A673 (cell line): Measurements from ENCODE around the gene TBC1D5. TPM values are rescaled to one million over a fixed set of nuclear protein-coding genes. Genes with fewer than 3 reads are reported as not detected.

Experiments used
- BruUV-seq: library from RNA; stranded (reverse); fragments of 400-500 nt; replicated peaks from 2 replicates; lab custom pipeline; 2021; lab: Mats Ljungman, UMichigan
- CTCF ChIA-PET: fragments of 300-600 bp; sonication (Branson Sonifier 250); formaldehyde crosslinking; loops from one replicate; lab custom pipeline; 2022; ENCODE audit warnings: antibody characterized with exemption; lab: Charles Lee
- POLR2A ChIA-PET: fragments of 300-600 bp; sonication (Branson Sonifier 250); formaldehyde crosslinking; loops from one replicate; lab custom pipeline; 2022; ENCODE audit warnings: antibody characterized with exemption; ENCODE audit not compliant: low non-redundant PET; lab: Charles Lee
- DNase-seq: peaks from one replicate; pipeline ENCODE4 v3.0.0-alpha.2; 2015; ENCODE audit warnings: low spot score
- H3K27ac ChIP-seq: fragments of 200-600 bp; sonication (generic); 2 replicates; pipeline ENCODE4 v1.5.1; 2016; ENCODE audit warnings: mixed run types, low read depth, mild to moderate bottlenecking, mixed read lengths, antibody characterized with exemption, low read length; ENCODE audit not compliant: poor library complexity, severe bottlenecking
- H3K27me3 ChIP-seq: fragments of 200-600 bp; sonication (generic); replicated peaks from 2 replicates; pipeline ENCODE4 v1.6.1; 2017; ENCODE audit warnings: mixed run types, low read depth, mild to moderate bottlenecking, mixed read lengths, antibody characterized with exemption, low read length; ENCODE audit not compliant: insufficient read depth, poor library complexity
- H3K36me3 ChIP-seq: fragments of 200-600 bp; sonication (generic); 2 replicates; pipeline ENCODE4 v1.6.1; 2016; ENCODE audit warnings: mixed run types, mild to moderate bottlenecking, mixed read lengths, antibody characterized with exemption, low read length; ENCODE audit not compliant: insufficient read depth, poor library complexity, severe bottlenecking
- H3K4me1 ChIP-seq: fragments of 200-600 bp; sonication (generic); 2 replicates; pipeline ENCODE4 v1.6.1; 2017; ENCODE audit warnings: mixed run types, mild to moderate bottlenecking, mixed read lengths, antibody characterized with exemption, low read length; ENCODE audit not compliant: insufficient read depth, poor library complexity, severe bottlenecking
- H3K4me3 ChIP-seq: fragments of 200-600 bp; sonication (generic); 2 replicates; pipeline ENCODE4 v1.5.1; 2016; ENCODE audit warnings: low read depth, mixed run types, mild to moderate bottlenecking, mixed read lengths, low read length; ENCODE audit not compliant: poor library complexity, severe bottlenecking
- H3K9me3 ChIP-seq: fragments of 200-600 bp; sonication (generic); 2 replicates; pipeline ENCODE4 v1.6.1; 2016; ENCODE audit warnings: mixed run types, low read depth, mild to moderate bottlenecking, mixed read lengths, antibody characterized with exemption, low read length; ENCODE audit not compliant: poor library complexity, severe bottlenecking
- EZH2 ChIP-seq: fragments of 200-600 bp; sonication (generic); IDR thresholded peaks from 2 replicates; pipeline ENCODE4 v1.6.1; 2017; ENCODE audit warnings: borderline replicate concordance, low read depth, mild to moderate bottlenecking, mixed read lengths, antibody characterized with exemption, low read length; ENCODE audit not compliant: poor library complexity, severe bottlenecking
- intact Hi-C: fragments of 100-400 bp; cut with micrococcal nuclease; formaldehyde crosslinking; loops from one replicate; pipeline ENCODE4 v1.10.0; 2022; ENCODE audit not compliant: unreplicated experiment
- total RNA-seq: library from RNA; stranded (reverse); gene quantifications from 2 replicates; pipeline ENCODE4 v1.2.3, GENCODE V29; 2021
- TF ChIP-seq, protein P1 (sequence below): fragments of 300-800, 200-600 bp; sonication (generic); conservative IDR thresholded peaks from 2 replicates; pipeline ENCODE4 v1.5.1; 2017; ENCODE audit warnings: low read depth, mild to moderate bottlenecking, antibody characterized with exemption, low read length, moderate library complexity, mixed read lengths

The TBC1D5 gene
- total RNA-seq, 1 experiment from 2014 or later: 40.7 TPM

DNA sequence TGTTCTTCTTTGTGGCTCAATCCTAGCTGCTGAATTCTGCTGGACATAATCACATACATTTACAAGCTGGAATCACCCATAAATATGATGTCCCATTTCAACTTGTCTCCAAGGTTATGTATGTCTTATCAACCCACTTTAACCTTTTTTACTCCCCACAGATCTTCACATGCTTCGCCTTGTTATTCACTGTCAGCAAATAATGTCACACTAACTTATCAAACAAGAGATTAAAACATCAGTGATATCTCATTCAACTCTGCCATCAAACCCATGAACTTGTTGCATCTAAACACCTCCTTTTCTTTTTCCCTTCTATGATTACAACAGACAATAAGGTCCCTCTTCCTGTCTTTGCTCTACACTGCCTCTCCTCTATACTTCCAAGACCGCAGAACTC, 240.7 kb downstream of the TBC1D5 start:
- Histone ChIP-seq H3K4me3 (no peak overlapping the region), H3K9me3 (no peaks in the 10 kb centered on the region), H3K27me3 (no peaks in the 10 kb centered on the region), H3K36me3 (no peaks in the 10 kb centered on the region), H3K4me1 (no peaks in the 10 kb centered on the region), H3K27ac (no peak overlapping the region)
- intact Hi-C loops: no loop called here
- DNase-seq: no peak
- TF ChIP-seq, protein P1, sequence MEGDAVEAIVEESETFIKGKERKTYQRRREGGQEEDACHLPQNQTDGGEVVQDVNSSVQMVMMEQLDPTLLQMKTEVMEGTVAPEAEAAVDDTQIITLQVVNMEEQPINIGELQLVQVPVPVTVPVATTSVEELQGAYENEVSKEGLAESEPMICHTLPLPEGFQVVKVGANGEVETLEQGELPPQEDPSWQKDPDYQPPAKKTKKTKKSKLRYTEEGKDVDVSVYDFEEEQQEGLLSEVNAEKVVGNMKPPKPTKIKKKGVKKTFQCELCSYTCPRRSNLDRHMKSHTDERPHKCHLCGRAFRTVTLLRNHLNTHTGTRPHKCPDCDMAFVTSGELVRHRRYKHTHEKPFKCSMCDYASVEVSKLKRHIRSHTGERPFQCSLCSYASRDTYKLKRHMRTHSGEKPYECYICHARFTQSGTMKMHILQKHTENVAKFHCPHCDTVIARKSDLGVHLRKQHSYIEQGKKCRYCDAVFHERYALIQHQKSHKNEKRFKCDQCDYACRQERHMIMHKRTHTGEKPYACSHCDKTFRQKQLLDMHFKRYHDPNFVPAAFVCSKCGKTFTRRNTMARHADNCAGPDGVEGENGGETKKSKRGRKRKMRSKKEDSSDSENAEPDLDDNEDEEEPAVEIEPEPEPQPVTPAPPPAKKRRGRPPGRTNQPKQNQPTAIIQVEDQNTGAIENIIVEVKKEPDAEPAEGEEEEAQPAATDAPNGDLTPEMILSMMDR: no peak
- TF ChIP-seq EZH2: no peak
- ChIA-PET CTCF (no interaction called here), POLR2A (no interaction called here)
- BruUV-seq: no TSS peak

DNA sequence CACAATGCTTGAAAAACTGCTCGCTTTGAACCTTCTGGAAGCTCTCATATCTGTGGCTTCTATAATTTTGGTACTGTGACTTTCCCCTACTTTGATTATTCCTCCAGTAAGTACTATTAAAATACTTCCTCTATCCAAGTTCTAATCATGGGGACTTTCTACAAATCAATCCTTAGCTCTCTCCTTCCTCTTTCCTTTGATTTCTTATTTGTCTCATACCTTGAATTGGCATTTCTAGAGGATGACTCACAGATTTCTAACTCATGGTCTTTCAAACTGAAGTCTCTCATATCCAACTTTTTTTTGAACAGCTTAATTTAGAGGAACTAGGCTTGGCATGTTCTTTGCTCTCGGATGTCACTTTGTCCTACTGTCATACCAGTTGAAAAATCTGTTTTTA, 241.8 kb downstream of the TBC1D5 start:
- no TSS peak for BruUV-seq
- Histone ChIP-seq H3K4me1 (no peaks in the 10 kb centered on the region), H3K27ac (no peak overlapping the region), H3K9me3 (no peaks in the 10 kb centered on the region), H3K4me3 (no peak overlapping the region), H3K27me3 (no peaks in the 10 kb centered on the region), H3K36me3 (no peaks in the 10 kb centered on the region)
- intact Hi-C loops: no loop called here
- TF ChIP-seq, protein P1: no peak
- TF ChIP-seq EZH2: no peak
- CTCF ChIA-PET: interaction anchor here (0.6 kb wide), 1 partner anchor 340 kb away, joined by 3 read pairs; no protein-coding TSS in a partner anchor
- POLR2A ChIA-PET: no interaction called here
- DNase-seq: no peak

DNA sequence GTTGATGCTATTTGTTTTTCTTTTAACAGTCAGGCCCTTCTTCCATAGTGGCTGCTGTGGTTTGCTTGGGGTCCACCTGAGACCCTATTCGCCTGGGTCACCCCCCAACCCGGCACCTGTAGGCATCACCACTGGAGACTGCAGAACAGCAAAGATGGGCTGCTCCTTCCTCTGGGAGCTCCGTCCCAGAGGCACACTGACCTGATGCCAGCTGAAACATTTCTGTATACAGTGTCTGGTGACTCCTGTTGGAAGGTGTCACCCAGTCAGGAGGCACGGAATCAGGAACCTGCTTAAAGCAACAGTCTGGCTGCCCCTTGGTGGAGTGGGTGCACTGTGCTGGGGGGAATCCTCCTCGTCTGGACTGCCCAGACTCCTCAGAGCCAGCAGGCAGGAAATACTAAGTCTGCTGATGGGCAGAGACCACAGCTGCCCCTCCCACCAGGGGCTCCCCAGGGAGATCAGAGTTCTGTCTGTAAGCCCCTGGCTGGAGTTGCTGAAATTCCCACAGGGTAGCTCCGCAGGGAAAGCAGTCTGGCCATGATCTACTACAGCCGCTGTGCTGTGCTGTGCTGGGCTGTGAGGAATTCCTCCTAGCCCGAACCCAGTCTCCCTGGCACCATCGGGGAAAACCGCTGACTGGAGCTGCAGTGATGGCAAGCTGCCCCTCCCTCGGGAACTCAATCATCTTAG, 248.2 kb downstream of the TBC1D5 start:
- H3K4me3 ChIP-seq: peak overlapping the region; percentile 33
- no peaks in the 10 kb centered on the region for H3K27me3 ChIP-seq
- ChIA-PET CTCF (no interaction called here), POLR2A (interaction anchor here (0.6 kb wide), 1 partner anchor 1236 kb away, joined by 3 read pairs; no protein-coding TSS in a partner anchor)
- BruUV-seq: no TSS peak
- TF ChIP-seq, protein P1: no peak
- no peak for TF ChIP-seq EZH2
- H3K27ac ChIP-seq: no peak overlapping the region
- DNase-seq: peak; percentile 87
- no peaks in the 10 kb centered on the region for H3K9me3 ChIP-seq
- H3K4me1 ChIP-seq: peaks cover 15% of the 10 kb centered on the region
- intact Hi-C loops: no loop called here
- H3K36me3 ChIP-seq: no peaks in the 10 kb centered on the region
